Medulla oblongata (tissue), 1 donor: Measurements from ENCODE around the gene LHX6.

Experiments
- DNase-seq: peaks from one replicate; pipeline ENCODE4 v3.0.0-alpha.2; 2015; ENCODE audit errors: extremely low spot score

LHX6 gene

DNA sequence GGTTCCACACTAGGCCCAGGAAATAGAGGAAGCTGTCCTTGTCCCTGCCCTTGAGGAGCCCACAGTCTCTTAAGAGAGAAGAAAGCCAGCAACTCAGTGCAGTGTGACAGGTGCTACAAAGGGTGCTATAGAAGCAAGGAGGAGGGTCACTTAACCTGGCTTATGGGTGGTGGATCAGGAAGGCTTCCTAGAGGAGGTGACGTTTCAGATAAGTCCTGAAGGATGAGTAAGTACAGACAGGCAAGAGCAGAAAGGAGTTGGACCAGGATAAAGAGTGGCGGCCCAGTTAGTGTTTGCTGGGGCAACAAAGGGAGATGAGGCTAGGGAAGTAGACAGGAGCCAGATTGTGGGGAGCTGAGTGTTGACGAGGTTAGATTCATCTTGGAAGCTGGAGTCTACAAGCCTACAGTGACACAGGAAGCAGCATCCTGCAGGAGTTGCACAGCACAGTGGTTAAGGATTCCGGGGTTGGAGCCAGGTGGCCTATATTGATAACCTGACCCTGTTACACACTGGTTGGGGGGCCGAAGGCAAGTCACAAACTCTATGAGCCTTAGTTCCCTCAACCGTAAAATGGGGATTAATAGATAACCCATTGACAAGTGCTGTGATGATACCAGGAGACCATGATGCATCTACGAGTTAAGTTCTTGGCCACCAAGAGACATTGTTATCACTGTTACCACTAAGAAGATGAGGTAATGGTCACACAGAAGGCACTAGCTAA lies 5.4 kb upstream of the LHX6 start:
- no peak for DNase-seq

DNA sequence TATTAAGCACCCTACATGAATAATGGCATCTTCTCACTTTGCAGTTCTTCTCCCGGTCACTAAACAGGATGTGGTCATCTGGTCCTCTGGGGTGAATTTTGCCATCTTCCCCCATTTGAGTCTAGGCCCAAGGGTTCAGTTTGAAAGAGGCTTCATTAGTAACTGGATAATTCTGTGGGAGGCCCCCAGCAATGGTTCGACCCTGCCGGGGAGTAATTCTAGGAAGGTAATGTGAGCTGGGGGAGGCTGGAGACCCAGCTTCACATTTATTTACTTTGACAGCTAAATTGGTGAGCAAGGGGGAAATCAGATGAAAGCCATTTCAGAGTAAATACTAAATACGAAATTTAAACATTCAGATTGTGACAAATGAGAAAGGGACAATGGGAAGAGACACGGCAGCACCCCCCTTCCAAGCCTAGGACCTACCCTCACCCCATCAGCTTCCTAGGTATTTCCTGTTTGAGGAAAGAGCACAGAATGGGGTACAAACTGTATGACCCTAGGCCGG lies 4.1 kb upstream of the LHX6 start:
- no peak for DNase-seq

DNA sequence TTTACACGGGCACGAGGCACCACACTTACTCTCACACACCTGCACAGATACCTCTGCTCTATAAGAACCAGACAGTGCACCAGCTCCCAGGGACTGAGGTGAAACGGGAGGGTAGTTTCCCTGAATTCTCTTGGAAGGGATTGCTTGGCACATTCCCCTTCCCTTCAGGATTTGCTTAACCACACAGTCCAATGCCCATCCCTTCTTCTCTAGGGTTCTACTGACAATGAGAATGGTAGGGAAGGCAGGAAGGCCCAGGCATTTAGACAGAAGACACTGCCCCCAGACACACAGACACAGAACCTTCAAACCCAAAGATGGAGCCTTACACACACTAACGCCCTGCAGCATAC lies 704 bp upstream of the LHX6 start:
- no peak for DNase-seq

DNA sequence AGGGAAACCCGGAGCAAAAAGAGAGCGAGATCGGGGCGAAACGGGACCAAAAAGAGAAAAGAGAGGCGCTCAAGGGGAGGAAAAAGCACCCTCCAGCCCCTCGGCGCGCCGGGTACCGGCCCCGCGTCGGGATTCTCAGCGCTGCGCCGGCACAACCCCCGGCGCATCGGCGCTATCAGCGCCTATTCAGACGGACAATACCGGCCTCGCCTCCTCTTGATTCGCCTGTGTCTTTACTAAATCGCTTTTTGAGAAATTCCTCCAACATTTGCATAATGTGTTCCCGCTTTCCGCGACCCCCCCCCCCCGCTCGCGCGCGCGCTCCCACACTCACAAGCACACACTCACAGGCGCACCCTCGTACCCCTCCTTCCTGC lies 578 bp downstream of the LHX6 start:
- no peak for DNase-seq

DNA sequence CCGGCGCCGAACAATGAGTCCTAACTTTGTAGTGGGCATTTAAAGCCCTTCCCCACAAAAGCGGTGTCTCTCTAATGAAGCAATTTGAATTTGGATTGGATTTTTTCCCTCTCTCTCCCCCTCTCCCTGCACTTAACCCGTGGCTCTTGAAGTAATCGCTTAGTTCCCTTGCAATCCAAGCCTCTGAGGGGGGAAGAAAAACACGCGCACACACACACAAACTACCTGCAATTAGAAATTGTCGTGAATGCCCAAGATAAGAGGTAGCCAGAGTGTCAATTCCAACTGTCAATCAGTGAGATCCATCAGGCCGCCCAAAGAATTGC lies 1.2 kb downstream of the LHX6 start:
- DNase-seq: no peak

DNA sequence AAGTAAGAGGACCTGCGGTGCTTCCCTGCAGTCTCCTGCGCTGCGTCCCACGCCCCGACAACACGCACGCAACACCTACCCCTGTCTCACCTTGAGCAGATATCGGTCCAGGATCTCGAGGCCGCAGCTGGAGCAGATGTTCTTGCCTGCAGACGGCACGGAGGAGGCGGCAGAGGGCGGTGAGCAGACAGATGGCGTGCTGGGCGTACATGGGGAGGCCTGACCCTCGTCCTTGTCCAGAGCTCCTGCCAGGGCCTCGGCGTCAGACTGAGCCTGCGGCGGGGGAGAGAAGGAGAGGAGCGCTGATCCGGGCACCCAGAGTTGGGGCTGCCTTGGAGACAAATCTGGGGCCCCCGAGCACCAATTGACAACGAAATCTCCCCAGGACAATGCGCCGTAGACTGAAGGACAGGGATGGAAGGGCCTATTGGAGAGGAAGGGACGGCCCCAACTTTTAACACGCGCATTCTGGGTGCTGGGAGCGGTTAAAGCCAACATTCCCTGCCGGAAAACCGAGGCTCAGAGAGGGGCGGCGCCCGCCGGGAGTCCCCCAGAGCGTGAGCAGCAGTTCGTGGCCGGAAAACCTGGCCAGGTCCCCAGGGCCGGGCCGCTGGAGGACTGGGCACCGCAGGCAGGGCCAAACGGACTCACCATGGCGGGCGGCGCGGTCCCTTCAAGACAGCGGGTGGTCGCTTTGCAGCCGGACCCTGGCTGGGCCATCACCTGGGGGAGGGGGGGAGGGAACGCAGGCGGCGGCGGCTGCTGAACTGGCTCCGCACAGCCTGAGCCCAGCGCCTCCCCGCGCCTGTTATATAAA lies 1.8 kb downstream of the LHX6 start:
- no peak for DNase-seq

DNA sequence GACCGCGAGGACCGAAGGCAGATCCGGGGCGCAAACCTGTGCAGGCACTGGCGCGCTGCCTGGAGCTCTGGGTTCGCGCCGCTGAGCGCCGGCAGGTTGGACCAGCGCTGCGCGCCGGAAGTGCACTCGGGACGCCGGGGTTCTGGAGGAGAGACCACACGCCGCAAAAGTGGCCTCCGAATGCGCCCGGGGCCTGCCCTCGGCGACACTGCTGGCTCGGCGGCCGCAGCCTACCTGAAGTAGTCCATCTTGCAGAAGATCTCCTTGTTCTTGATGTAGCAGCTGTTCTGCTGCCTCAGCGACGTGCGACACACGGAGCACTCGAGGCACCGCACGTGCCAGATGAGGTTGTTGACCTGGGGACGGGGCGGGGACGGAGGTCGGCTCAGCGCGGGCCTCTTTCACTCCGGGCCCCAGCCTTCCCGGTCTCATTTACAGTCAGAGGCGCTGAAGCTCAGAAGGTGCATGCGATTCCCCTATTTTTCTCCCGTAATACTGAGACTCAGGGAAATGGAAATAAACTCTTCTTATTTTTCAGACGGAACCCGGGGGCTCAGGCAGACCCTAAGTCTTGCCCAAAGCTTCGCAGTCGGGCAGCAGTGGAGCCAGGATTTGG lies 2.5 kb downstream of the LHX6 start:
- DNase-seq: no peak

DNA sequence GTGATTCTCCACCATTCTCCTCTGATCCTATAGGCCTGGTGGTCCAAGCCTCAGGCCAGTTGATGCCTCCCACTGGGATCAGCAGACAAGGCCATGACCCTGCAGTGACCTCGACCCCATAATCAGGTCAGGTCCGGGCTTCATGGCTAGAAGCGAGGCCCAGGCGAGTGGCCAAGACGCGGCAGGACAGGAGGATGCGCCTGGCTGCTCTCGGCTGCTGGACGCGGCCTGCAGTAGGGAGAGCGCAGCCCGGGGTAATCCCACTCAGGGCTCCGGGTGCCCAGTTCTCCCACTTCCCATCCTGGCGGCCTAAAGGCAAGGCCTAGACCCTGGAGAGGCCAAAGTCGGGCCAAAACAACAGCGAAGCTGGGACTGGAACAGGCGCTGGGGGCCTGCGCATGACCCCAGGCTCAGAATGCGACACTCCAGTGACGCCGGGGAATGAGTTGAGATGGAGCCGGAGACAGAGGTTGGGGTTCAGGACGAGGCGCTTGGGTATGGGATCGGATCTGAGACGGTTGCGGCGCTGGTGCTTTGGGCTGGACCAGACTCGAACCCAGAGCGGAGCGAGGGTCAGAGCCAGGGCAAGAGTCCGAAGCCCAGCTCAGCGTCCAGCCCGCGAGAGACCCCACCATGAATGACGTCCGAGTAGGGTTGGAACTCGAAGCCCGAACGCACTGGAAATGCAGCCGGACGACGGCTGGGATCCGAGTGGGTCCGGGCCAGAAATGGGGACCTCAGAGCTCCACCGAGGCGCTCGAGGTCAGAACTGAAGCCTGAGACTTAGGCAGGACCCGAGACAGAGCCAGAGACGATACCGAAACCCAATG lies 3.2 kb downstream of the LHX6 start:
- DNase-seq: no peak

DNA sequence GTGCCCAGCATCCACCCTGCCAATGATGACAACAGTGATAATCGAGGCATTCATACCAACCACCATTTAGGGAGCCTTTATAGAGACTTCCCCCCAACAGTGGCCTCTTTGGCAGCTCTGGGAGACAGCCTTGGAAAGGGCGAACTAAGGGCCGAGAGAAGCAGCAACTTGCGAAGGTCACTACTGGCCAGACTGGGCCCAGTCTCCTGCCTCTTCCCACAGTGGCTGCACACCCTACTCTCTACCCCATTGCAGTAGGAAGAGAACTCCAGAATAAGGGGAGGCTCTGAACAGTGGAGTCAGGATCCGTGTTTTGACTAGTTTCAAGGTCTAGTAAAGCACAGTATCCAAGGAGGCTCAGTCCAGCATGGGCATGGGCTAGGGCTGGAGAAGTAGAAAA lies 5.3 kb downstream of the LHX6 start:
- DNase-seq: no peak

DNA sequence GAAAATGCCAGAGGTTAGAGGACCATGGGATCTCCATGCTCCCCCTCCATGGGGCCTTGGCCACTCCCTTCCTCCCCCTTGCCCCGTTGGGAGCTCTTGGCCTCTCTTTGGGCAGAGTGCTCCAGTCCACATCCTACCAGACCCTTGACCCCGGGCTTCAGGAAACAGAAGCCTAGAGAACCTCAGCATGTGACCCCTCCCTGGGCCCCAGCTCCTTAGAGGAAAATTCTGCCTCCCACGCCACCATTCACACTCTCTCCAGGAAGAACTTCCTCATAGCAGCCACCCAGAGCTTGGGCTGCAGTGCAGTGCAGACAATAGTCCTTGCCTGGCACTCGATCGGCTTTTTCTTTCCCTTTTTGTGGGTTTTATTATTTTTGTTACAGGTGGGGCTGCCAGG lies 6.0 kb downstream of the LHX6 start:
- no peak for DNase-seq

DNA sequence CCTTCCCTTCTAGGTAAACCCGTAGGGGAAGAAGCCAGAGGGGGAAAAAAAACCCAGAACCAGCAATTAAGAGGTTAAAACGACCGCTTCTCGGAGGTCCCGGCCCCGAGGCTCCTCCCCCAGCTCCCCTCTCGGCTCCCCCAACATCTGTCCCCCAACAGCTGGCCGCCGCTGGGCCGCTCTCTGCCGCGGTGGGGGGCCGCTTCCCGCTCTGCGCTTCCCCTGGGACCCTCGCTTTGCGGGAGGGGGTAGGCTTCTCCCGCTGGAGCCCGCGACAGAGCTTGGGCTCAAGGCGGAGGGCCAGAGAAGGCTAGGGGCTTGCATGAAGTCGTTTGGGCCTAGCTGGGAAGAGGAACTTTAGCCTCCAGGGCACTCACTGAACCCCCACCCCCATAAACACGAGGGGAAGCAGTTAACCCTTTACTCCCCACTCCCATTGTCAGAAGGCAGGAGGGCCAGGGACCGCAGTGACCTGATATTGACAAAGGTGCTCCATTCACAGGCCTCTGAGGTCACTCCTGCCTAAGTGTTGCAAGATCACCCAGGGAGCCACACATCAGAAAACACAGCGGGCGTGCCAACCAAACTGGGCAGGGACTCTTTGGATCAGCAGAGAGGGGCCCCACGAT lies 7.5 kb downstream of the LHX6 start:
- DNase-seq: no peak

DNA sequence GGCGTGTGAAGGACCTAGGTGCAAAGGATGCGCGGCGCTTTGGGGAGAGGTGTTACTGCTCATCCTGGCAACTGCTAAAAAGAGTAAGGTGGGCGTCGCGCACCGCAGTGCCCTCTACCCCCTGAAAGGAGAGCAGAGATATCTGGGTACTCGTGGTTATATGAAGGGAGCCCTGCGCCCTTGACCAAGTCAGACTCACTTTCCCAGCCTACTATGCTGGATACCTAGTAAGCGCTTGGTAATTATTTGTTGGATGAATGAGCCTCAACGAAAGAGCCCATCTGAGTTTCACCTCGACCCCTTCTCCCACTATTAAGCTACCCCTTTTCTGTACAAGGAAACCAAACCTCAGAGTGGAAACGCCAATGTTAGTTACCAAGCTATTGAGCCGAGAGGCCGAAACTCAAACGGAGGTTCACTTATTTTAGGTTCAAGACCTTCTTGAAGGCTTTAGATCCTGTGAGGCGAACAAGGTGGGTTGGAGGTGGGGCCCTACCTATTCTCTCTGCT lies 8.0 kb downstream of the LHX6 start:
- no peak for DNase-seq

DNA sequence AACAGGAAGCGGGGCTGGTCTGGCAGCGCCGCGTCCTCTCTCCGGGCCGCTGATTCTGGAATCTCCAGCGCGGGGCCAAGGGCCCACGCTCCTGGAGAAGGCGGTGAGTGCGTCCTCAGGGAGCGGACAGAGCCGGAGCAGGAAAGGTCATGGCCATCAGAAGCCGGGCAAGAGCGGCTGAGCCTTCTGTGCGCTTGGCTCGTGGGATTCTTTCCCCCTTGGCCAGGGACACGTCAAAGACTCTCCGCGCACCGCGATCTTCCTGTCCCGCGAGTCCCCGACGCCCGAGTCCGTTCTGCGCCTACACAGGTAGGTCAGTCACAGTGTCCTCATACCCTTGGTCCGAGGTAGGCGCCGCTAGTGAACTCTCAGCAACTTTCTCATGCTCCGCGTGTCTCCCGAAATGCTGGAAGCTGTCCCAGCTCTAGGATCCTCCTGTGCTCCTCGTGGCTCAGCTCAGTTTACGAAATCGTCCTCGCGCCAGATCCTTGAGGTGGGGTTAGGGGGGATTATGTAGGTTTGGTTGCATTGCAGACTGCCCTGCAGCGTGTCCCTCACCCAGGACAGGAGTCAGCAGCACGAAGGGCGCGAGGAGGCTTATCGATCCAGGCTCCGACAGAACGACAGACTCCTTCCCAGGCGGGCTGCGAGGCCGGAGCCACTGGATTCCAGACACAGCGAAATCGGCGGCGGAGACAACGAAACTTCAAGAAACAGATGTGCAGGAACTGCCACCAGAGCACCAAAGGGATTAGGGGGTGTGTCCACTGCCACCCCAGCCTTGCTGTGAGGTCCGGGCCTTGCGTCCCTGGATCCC lies 8.7 kb downstream of the LHX6 start:
- DNase-seq: no peak

DNA sequence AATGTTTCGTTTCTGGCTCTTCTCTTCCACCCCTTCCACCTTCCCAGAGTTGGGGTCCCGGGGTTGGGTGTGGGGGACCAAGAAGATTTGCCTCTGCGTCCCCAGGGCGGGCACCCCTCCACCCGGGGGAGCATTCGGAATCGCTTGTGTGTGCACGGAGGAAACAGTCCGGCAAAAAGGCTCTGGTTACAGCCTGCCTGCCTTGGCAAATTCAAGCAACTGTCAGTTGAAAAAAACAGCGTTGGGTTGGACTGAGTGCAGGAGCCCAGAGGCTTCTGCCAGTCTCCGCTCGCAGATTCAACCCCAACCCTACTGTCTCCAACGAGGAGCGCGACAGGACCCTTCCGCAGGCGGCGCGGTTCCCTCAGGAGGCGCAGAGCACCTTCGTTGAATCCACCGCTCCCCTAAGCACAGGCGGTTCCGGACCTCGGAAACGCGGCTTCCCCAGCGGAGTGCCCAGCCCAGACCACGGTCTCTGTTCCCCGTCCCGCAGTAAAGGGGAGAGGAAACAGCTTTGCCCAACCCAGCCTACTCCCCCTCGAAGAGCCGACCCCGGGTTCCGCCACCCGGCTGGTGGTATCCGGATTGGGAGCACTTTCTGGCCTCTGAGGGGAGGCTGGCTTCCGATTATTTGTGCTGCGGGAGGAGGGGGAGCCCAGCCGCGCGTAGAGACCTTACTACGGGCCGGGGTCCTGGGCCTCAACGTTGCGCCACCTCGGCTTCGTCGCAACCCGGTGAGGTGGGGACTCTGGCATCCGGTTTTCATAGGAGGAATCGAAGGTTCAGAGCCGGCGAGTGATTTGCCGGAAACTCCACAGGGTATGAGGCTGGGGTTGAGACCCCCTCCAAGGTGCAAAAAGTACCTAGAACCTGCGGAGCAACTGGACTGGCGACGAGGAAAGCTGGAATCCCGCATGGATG lies 9.6 kb downstream of the LHX6 start:
- no peak for DNase-seq

DNA sequence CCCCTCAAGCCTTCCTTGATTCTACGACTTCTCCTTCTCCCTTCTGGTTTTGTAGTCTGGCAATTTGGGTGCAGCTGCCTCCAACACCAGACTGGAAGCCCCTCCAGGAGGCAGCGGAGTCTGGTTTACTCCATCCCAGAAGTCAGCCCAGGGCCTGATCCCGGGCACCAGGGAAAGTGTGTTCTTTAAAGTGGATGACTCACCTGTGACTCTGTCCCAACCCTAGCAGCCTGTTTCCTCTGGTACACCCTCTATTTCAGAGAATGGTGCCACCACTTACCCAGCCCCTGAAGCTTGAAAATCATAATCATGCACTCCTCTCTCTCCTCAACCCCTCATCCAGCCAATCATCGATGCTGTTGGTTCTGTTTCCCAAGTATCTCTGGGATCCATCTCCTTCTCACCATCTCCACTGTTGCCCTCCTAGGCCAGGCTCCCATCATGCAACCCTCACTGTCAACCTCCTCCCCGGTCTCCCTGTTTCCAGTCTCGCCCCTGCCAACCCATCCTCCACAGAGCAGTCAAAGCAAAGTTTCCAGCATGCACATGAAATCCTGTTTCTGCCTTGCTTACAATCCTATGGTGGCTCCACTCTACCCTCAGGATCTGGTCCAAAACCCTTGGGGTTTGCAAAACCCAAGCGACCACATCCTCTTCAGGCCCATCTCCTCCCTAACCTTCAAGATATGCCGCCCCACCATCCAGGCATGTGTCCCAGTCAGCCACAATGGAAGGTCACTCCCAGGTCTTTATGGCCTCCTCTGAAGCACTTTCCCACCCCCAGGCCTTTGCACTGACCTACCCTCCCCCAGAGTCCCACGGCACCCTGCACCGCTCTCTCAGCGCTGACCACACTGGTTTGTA lies 10.5 kb downstream of the LHX6 start:
- DNase-seq: no peak

DNA sequence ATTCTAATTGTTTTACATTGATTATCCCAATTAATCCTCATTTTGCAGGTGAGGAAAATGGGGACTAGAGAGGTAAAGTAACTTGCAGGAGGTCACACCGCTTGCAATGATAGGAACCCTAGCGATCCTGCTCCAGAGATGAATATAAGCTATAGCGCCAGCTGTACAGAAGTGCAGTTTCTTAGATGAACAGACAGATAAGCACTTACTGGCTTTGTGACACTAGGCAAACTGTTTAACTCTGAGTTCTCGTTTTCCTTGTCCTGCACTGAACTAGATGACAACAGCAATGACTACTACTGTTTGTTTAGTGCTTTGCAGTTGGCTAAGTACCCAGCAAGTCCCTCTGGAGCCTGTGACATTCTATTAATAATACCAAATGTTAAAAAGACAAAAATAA lies 11.1 kb downstream of the LHX6 start:
- DNase-seq: no peak

DNA sequence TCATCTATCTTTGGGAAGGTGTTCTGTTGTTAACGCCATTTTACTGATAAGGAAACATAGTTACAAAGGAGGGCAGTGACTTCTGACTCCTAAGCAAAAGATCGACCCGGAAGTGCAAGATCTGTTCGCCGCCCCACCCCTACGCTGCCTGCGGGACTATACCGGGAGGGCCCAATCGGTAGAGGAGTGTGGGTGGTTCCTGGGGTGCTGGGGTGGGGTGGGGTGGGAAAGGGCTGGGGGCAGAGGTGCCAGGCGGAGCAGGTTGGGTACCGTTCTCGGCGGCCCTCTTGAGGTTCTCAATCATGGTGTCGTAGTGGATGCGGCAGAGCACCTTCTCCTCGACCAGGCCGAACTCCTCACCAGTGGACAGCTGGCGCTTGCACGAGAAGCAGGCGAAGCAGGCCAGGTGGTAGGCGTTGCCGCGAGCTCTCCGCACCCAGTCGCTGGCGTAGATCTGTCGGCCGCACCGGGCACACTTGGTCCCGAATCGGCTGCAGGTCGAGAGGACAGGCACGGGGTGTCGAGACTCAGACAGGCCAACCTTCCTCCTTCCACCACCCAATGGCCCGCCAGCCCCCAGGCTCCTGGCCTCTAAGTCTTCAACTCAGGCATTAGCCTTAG lies 11.8 kb downstream of the LHX6 start:
- no peak for DNase-seq

DNA sequence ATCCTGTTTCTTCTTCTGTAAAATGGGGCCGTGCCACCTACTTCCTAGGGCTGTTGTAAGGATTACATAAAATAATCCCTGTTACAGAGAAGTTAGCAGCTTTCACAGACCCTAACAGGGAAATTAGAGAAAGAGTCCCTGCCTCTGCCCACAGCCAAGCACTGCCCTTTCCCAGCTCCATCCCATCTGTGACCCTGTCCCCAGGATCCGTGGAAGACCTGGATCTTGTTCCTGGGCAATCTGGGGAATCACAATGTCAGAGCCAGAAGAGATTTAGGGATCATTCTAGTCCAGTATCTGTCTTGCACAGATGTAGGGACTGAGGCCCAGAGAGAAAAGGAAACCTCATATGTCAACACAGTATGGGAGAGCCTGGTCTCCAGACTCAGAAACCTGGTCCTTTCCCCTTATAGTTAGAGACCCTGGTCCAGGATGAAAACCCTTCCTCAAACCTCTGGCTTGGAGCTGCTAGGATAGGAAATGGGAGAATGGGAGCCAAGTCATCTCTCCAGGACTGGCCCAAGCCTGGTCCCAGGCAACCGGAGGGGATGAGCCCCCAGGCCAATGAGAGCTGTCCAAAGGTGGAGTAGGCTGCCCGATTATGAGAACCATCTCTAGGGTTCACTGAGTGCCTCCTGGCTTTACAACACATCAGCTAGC lies 12.5 kb downstream of the LHX6 start:
- DNase-seq: no peak
